Esophagus muscularis mucosa (tissue), 4 donors: ENCODE measurements around the gene PCED1B. TPM values are rescaled to one million over a fixed set of nuclear protein-coding genes. Genes with fewer than 3 reads are reported as not detected.

Experiments
- DNase-seq: peaks from one replicate; pipeline ENCODE4 v3.0.0-alpha.2; 2017; ENCODE audit errors: extremely low spot score
- H3K27ac ChIP-seq, 4 donors: fragments of 200-600 bp; sonication (generic); replicated peaks in 1 of 4; 1 replicate in 3 of 4; 2 replicates in 1 of 4; pipeline ENCODE4 v1.5.1; 2016 to 2019; ENCODE audit warnings: mild to moderate bottlenecking in 1 of 4
- H3K27me3 ChIP-seq, 4 donors: fragments of 200-600 bp; sonication (generic); one replicate each; pipeline versions ENCODE4 v1.5.1 to v1.6.0; 2016 to 2019
- H3K36me3 ChIP-seq, 4 donors: fragments of 200-600 bp; sonication (generic); one replicate each; pipeline ENCODE4 v1.5.1; 2016 to 2019
- H3K4me1 ChIP-seq, 4 donors: fragments of 200-600 bp; sonication (generic); one replicate each; pipeline ENCODE4 v1.5.1; 2016 to 2019
- H3K4me3 ChIP-seq, 4 donors: fragments of 200-600 bp; sonication (generic); 1 replicate in 2 of 4; 2 replicates in 2 of 4; pipeline ENCODE4 v1.5.1; 2016 to 2019; ENCODE audit warnings: mild to moderate bottlenecking in 4 of 4, moderate library complexity in 1 of 4
- H3K9me3 ChIP-seq, 4 donors: fragments of 200-600 bp; sonication (generic); 1 replicate in 3 of 4; 2 replicates in 1 of 4; pipeline ENCODE4 v1.5.1; 2016 to 2019
- CTCF ChIP-seq, 3 experiments: fragments of 200-600 bp in 2 of 3; fragments of 450-650 bp in 1 of 3; sonication (generic) in 2 of 3; IDR thresholded peaks; one replicate each; pipeline ENCODE4 v1.5.1; 2017 to 2019; ENCODE audit warnings: antibody characterized with exemption in 3 of 3, mild to moderate bottlenecking in 2 of 3, moderate library complexity in 1 of 3
- EP300 ChIP-seq: sonication (generic); formaldehyde crosslinking; IDR thresholded peaks from one replicate; pipeline ENCODE4 v1.6.1; 2017; ENCODE audit warnings: antibody characterized with exemption
- POLR2A ChIP-seq: fragments of 450-650 bp; IDR thresholded peaks from one replicate; pipeline ENCODE4 v1.6.1; 2017; ENCODE audit warnings: antibody characterized with exemption, moderate library complexity, mild to moderate bottlenecking, low read depth
- POLR2AphosphoS5 ChIP-seq, 2 donors: sonication (generic); formaldehyde crosslinking; IDR thresholded peaks; one replicate each; pipeline ENCODE4 v1.6.1; 2017; ENCODE audit warnings: antibody characterized with exemption in 2 of 2
- WGBS: methylation state at CpG from one replicate; pipeline ENCODE4 v1.1.5; 2018; 5-methylcytosine and 5-hydroxymethylcytosine counted together
- intact Hi-C: fragments of 100-400 bp; cut with DNase I; formaldehyde crosslinking; loops from one replicate; pipeline ENCODE4 v1.15.1; 2023
- total RNA-seq, 4 donors: library from RNA; depleted of rRNA; stranded (reverse); fragments of >200 nt; gene quantifications; one replicate each; pipeline versions ENCODE4 v1.1.0 to v1.2.1, GENCODE V29; 2016

The PCED1B gene
- total RNA-seq, 4 donors from 2014 or later, result 0.92 to 2.1 (median 1.1) TPM

- H3K27me3 ChIP-seq, result no peaks in the 10 kb centered on the region
- H3K27ac ChIP-seq, result no peak overlapping the region
- TF ChIP-seq CTCF (IDR thresholded peaks at IDR 0.05), result no peak
- no peak for TF ChIP-seq EP300
- no peak for TF ChIP-seq POLR2A
- TF ChIP-seq POLR2AphosphoS5 (IDR thresholded peaks at IDR 0.05), result no peak
- DNase-seq, result no peak
- no peaks in the 10 kb centered on the region for H3K36me3 ChIP-seq
- intact Hi-C loops, result no loop called here
- peaks cover 2 to 21% (median 16%) of the 10 kb centered on the region in 4 donors for H3K4me1 ChIP-seq
- no peaks in the 10 kb centered on the region for H3K9me3 ChIP-seq
- 55% methylated on average over 2 of the region's 2 CpGs for WGBS
- no peak overlapping the region for H3K4me3 ChIP-seq
Observed at GRCh38 chr12:47271800-47272239, 192.4 kb downstream of the PCED1B start.

GRCh38 chr12:47272412-47273190, 193.2 kb downstream of the PCED1B start:
- no peaks in the 10 kb centered on the region for H3K9me3 ChIP-seq
- H3K4me1 ChIP-seq, result peaks cover 9 to 29% (median 23%) of the 10 kb centered on the region in 4 donors
- H3K36me3 ChIP-seq, result no peaks in the 10 kb centered on the region
- intact Hi-C loops, result no loop called here
- no peak for DNase-seq
- 67% methylated on average over 3 of the region's 3 CpGs for WGBS
- H3K27ac ChIP-seq, result no peak overlapping the region
- no peak overlapping the region for H3K4me3 ChIP-seq
- H3K27me3 ChIP-seq, result no peaks in the 10 kb centered on the region
- TF ChIP-seq EP300, result no peak
- no peak for TF ChIP-seq POLR2AphosphoS5 (IDR thresholded peaks at IDR 0.05)
- TF ChIP-seq POLR2A, result no peak
- TF ChIP-seq CTCF (IDR thresholded peaks at IDR 0.05), result no peak

- Histone ChIP-seq H3K9me3 (no peaks in the 10 kb centered on the region), H3K27ac (no peak overlapping the region), H3K4me3 (no peak overlapping the region), H3K4me1 (peaks cover 14 to 34% (median 29%) of the 10 kb centered on the region in 4 donors), H3K36me3 (no peaks in the 10 kb centered on the region), H3K27me3 (no peaks in the 10 kb centered on the region)
- DNase-seq, result peak; percentile 29
- TF ChIP-seq POLR2A (no peak), CTCF (IDR thresholded peaks at IDR 0.05) (no peak), POLR2AphosphoS5 (IDR thresholded peaks at IDR 0.05) (no peak), EP300 (no peak)
- intact Hi-C loops, result no loop called here
- WGBS, result 45% methylated on average over 4 of the region's 4 CpGs
Observed at GRCh38 chr12:47273191-47273626, 193.8 kb downstream of the PCED1B start.

- DNase-seq, result no peak
- 86% methylated on average over 2 of the region's 2 CpGs for WGBS
- Histone ChIP-seq H3K27ac (no peak overlapping the region), H3K36me3 (no peaks in the 10 kb centered on the region), H3K4me3 (no peak overlapping the region), H3K27me3 (no peaks in the 10 kb centered on the region), H3K4me1 (peaks cover 19 to 34% (median 29%) of the 10 kb centered on the region in 4 donors), H3K9me3 (no peaks in the 10 kb centered on the region)
- intact Hi-C loops, result no loop called here
- TF ChIP-seq EP300 (no peak), POLR2A (no peak), CTCF (IDR thresholded peaks at IDR 0.05) (no peak), POLR2AphosphoS5 (IDR thresholded peaks at IDR 0.05) (no peak)
Observed at GRCh38 chr12:47274760-47275159, 195.3 kb downstream of the PCED1B start.
